Amygdala (tissue), 56 donors: ENCODE data around the gene TRIM29.

ENCODE experiments used
- DNase-seq, 56 donors: peaks; one replicate each; lab custom pipeline; 2025; lab: John Stamatoyannopoulos, UW

The TRIM29 gene

DNA sequence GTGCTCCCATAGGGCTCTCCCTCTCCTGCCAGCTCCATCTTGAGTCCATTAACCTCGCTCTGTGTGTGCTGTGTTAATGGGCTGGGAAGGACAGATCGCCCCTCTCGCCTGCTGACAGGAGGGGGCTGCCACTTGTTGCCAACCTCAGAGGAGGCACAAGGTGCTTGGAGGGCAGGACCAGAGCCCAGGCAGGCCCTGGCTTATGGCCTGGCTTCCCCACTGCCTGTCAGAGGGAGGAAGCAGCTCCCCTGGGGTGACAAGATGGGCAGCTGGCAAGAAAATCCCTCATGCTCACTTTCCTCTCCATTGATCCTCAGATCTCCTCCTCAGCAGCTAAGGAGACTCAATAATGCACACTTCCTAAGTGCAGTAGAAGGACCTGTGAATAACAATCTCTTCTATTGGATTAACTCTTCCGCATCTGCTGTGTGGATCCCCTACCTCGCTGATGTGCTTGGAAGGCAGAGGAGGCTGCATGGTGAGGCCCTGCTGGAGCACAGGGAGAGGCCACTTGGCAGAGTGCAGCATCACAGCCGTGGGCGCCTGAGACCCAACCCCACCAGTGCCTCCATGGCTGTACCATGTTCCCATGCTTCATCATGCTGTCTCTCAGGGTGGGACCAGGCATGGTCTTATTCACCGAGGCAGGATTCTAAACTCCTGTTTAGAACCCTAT is 70.3 kb downstream of the TRIM29 start:
- DNase-seq = no peak

DNA sequence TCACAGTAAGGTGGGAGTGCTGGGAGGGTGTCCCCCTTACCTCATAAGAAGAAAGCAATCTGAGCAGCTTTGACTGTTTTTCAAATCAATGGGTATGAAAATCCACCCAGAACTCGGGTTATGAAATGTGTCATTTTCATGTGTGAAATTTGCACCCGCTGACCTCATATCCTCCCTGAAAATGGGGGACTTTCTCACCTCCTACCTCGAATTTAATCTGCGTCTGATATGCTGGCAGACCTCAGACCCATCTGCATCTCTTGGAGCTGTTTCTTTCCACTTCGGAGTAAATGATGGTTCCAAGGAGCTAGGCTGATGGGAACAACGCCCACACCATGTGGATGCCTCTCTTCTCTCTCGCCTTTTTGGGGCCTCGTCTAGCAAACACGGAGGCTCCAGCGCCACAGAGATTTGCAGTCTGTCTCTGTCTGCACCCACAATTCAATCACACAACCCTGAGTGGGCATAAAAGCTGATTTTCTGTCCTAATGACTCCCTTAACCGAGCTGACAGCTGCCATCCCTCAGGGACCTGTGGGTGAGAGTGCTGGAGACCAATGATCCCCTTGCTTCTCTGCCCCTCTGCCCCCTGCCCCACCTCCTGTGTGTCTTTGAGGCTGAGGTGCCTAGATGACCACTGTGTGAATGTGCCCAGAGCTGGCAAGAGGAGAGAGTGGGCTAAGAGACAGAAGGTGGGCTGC is 71.0 kb downstream of the TRIM29 start:
- DNase-seq = no peak

DNA sequence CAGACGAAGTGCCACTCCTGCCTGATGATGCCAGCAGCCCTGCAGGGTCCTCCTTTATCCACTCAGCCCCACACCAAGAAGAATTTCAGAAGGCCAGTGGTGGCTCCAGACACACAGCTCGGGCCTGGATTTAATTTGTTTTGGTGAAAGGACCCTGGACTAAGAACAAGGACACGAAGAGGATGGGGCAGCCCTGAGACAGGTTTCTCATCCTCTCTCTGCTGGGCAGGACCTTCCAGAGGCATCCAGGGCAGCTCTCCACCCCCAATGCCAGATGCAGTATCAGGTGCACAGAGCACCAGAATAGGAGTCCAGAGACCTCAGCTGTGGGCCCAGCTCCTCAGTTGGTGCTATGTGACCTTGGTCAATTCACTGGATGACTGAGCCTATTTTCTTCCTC is 72.0 kb downstream of the TRIM29 start:
- DNase-seq = no peak

DNA sequence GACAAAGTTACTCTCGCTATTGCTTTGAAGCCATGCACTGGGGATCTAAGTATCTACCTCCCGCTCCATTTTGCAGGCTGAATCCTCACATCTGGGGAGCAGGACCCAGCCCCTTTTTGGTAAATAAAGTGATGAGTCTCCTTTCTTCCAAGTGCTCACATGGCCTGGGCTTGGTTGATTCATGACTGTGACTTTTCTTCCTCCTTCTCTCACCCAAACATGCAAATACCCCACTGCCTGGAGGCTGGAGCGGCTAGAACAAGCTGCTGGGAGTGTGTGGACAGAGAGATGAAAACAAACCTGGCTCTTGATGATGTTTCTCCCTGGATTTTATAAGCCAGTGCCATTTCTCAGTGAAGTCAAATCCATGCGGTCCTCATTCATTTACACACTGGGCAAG is 72.7 kb downstream of the TRIM29 start:
- DNase-seq = no peak

DNA sequence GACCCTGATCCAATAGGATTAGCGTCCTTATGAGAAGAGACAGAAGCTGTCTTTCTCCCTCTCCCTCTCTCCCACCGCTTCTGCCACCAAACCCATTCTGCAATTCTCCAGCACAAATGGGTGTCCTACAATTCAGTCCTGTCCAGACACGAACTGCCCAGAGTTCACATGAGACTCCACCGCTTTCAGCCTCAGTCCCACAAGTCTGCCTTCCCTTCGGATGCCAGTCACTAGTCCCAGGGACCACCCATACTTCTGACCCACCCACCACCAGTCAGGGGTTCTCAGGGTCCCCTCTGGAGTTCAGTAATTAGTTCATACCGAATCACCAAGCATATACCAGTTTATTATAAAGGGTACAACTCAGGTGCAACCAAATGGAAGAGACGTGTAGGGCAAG is 73.6 kb downstream of the TRIM29 start:
- no peak for DNase-seq

DNA sequence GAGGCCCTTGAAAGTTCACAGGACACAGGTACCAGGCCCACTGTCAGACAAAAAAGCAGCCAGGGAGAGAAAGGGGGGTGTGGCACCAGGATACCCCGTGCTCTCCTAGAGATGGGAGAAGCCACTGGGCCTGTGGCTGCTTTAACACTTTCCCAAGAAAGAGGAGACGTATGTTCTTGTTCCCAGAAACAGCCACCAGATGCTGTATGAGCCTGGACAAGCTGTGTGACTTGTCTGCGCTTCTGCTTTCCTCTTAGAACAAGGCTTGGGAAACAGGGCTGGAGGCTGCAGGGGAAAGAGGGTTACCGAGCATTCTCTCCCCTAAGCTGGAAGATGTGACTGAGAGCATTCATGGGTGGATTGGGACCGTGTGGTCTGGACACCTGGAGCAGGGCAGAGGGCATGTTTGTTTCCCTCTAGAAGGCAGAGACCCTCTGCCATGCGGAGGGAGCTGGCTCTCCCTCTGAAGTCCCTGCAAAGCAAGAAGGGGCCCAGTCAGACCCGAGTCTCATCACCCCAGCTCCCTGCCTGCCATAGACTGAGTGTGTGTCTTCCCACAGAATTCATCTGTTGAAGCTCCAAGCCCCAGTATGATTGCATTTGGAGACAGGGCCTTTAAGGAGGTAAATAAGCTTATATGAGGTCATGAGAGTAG is 74.1 kb downstream of the TRIM29 start:
- no peak for DNase-seq

DNA sequence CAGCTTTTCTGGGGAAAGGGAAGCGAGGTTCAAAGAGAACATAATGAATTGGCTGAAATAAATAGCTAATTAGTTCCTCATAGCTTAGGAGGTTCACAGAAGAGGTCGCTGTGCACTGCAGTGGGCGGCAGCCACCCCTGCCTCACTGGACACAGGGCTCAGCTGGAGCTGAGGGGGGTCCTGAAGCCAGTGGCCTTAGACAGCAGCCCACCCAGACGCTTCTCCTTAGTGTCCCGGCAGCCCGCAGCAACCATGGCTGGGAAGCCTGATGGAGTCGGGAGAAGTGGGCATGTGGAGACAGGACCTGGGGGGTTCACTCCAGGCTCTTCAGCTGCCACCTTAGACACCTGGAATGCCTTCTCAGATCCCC is 75.4 kb downstream of the TRIM29 start:
- no peak for DNase-seq

DNA sequence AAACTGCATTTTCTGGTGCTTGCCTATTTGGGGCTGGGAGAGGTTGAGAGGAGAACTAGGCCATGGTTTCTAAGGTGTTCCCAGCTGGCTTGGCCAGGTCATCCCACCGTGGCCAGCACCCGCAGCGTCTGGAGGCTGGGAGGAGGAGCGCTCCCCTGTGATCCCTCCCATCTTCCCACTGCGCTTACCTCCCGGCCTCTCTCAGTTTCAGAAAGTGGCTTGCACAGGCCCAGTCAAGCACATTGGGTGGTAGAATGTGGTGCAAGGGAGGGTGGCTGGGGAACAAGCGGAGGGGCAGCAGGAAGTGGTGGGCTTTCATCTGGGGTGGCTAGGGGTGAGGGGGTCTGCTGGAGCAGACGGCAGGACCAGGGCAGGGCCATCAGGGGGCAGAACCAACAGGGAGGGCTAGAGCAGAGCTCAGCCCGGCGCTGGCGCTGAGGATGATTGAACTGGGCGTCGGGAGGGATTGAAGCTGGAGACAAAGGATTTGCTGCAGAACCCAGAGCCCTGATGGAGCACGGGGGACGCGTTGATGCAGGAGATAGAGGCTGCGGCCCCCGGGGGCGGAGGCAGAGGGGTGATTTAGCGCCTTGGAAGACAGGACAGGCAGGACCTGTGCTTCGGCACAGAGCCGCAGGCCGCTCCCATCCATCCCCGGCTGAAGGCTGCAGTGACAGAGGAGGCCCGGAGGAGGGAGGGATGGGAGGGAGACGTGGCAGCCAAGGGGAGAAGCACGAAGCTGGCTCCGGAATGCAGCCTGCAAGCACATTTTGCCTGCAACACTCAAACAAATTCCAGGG is 76.0 kb downstream of the TRIM29 start:
- peak in 29 of 56 donors; percentile 11 to 59 (median 32) for DNase-seq
